ENCODE measurements around the gene SLC25A42.

Gene SLC25A42

DNA sequence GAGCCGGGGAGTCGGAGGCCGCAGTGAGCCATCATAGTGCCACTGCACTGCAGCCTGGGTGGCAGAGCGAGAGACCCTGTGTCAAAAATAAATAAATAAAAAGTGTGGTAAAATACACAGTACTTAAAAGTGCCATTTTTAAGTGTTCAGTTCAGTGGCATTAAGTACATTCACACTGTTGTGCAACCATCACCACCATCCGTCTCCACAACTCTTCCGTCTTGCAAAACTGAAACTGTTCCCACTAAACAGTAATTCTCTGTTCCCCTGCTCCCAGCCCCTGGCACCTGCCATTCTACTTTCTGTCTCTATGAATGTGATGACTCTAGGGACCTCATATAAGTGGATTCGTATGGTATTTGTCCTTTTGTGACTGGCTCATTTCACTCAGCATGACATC lies 13.3 kb downstream of the SLC25A42 start:
- TF ChIP-seq, protein P1, sequence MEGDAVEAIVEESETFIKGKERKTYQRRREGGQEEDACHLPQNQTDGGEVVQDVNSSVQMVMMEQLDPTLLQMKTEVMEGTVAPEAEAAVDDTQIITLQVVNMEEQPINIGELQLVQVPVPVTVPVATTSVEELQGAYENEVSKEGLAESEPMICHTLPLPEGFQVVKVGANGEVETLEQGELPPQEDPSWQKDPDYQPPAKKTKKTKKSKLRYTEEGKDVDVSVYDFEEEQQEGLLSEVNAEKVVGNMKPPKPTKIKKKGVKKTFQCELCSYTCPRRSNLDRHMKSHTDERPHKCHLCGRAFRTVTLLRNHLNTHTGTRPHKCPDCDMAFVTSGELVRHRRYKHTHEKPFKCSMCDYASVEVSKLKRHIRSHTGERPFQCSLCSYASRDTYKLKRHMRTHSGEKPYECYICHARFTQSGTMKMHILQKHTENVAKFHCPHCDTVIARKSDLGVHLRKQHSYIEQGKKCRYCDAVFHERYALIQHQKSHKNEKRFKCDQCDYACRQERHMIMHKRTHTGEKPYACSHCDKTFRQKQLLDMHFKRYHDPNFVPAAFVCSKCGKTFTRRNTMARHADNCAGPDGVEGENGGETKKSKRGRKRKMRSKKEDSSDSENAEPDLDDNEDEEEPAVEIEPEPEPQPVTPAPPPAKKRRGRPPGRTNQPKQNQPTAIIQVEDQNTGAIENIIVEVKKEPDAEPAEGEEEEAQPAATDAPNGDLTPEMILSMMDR (IDR thresholded peaks at IDR 0.05; ENCODE audit: low read depth, low read length), result no peak
- in situ Hi-C loops (cut with HindIII; ENCODE audit: low sequenced_read_pairs), result no loop called here
- no peak overlapping the region for H3K4me3 ChIP-seq (ENCODE audit: low read depth, low read length)

DNA sequence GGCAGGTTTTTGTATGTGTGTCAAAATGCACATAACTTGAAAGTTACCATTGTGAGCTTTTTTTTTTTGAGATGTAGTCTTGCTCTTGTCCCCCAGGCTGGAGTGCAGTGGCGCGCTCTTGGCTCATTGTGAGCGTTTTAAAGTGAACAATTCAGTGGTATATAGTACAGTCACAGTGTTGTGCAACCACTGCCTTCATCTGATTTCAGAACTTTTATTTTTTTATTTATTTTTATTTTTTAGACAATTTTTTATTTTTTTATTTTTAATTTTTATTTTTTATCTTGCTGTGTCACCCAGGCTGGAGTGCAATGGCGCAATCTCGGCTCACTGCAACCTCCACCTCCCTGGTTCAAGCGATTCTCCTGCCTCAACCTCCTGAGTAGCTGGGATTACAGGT lies 15.0 kb downstream of the SLC25A42 start:
- no peak overlapping the region for H3K4me3 ChIP-seq (ENCODE audit: low read depth, low read length)
- in situ Hi-C loops (cut with HindIII; ENCODE audit: low sequenced_read_pairs), result no loop called here
- no peak for DNase-seq (ENCODE audit: low read depth, low spot score)
- TF ChIP-seq, protein P1 (IDR thresholded peaks at IDR 0.05; ENCODE audit: low read depth, low read length), result no peak

More for the DNA sequence above, 13.3 kb downstream of the SLC25A42 start:
- DNase-seq (ENCODE audit: low read depth, low spot score), result no peak

DNA sequence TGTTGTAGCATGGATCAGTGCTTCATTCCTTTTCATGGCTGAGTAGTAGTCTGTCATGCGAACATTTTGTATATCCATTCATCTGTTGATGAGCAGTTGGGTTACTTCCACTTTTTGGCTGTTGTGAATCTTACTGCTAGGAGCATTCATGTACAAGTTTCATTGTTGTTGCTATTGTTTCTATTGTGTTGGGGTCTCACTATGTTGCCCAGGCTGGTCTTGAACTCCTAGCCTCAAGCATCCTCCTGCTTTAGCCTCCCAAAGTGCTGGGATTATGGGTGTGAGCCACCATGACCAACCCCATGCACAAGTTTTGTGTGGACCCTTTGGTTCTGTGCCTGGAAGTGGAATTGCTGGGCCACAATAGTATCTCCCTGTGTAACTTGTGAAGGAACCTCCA lies 15.8 kb downstream of the SLC25A42 start:
- TF ChIP-seq, protein P1 (IDR thresholded peaks at IDR 0.05; ENCODE audit: low read depth, low read length), result no peak
- in situ Hi-C loops (cut with HindIII; ENCODE audit: low sequenced_read_pairs), result no loop called here
- no peak overlapping the region for H3K4me3 ChIP-seq (ENCODE audit: low read depth, low read length)
- DNase-seq (ENCODE audit: low read depth, low spot score), result no peak

DNA sequence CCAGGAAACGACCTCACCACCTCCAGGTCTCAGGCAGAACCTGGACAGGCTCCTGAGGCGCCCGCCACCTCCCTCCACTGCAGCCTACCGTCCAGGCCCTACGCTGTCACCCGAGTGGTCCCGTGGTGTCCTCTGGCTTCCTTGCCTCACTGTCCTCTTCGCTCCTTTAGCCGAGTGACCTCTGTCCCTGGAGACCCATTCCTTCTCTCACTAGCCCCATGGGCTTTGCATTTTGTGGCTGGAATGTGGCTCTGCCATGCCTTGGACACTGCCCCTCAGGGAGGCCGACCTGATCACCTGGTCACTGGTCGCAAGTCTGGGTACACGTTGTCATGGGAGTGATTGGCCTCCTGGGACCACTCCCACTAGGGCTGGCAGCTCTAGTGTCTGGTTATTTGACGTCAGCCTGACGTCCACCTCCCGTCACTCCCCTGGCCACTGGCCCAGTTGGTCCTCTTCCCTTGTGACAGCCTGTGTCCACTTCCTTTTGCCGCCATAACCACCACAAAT lies 17.9 kb downstream of the SLC25A42 start:
- DNase-seq (ENCODE audit: low read depth, low spot score), result no peak
- TF ChIP-seq, protein P1 (IDR thresholded peaks at IDR 0.05; ENCODE audit: low read depth, low read length), result no peak
- H3K4me3 ChIP-seq (ENCODE audit: low read depth, low read length), result no peak overlapping the region
- in situ Hi-C loops (cut with HindIII; ENCODE audit: low sequenced_read_pairs), result no loop called here

DNA sequence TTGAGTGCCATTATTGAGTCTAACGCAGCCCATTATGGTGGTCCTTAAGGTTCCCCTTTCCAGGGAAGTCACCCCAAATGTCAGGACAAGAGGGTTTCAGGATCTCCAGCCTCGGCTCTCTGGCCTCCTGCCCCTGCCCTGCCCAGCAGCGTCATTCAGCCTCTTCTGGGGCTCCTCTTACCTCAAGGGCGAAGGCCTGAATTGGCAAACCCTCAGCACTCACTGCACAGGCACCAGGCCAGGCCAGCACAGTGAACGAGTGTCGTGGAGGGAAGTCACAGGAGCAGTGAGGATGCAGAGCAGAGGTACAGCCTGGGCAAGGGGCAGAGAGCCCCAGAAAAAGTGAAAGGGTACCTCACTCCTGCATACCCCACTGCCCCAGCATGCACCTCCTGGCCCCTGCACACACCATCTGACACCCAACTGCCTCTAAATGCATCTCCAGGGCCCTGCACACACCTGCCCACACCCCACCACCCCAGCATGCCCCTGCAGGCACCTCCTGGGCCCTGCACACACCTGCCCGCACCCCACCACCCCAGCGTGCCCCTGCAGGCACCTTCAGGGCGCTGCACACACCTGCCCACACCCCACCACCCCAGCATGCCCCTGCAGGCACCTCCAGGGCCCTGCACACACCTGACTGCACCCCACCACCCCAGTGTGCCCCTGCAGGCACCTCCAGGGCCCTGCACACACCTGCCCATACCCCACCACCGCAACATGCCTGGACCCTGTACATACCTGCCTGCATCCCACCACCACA lies 19.8 kb downstream of the SLC25A42 start:
- H3K4me3 ChIP-seq (ENCODE audit: low read depth, low read length), result no peak overlapping the region
- TF ChIP-seq, protein P1 (IDR thresholded peaks at IDR 0.05; ENCODE audit: low read depth, low read length), result no peak
- DNase-seq (ENCODE audit: low read depth, low spot score), result no peak
- in situ Hi-C loops (cut with HindIII; ENCODE audit: low sequenced_read_pairs), result no loop called here

DNA sequence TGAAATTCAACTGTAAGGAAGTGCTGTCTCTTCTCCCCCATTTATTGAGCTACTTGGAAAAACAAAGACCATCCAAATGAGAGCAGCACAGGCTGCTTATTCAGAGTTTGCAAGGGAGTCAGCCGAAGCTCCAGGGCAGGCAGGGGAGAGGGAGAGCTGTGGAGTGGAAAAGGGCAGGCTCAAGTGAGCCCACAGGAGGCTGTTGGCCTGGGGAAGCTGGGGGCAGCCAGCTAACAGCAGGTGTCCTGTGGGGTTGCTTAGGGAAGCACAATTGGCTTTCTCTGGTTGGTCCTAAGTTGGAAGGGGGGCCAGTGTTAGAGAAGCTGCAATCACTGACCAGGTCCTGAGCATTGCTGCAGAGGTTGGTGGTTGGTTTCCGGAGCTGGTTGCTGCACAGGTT lies 23.9 kb downstream of the SLC25A42 start:
- TF ChIP-seq, protein P1 (IDR thresholded peaks at IDR 0.05; ENCODE audit: low read depth, low read length), result no peak
- in situ Hi-C loops (cut with HindIII; ENCODE audit: low sequenced_read_pairs), result no loop called here
- no peak overlapping the region for H3K4me3 ChIP-seq (ENCODE audit: low read depth, low read length)
- DNase-seq (ENCODE audit: low read depth, low spot score), result no peak

All from astrocyte of the spinal cord (primary cell).